NCI-H1092 treated with DMSO at 0.1 percent for 48 hours (cell line): ENCODE results near the gene AAMDC.

Source experiments
- DNase-seq: peaks from one replicate; lab custom pipeline; 2025; lab: John Stamatoyannopoulos, UW

AAMDC gene

GRCh38 chr11:77820565-77821348 lies at the start of gene AAMDC, which contains the start of gene RSF1:
Gene AAMDC (plus strand): TSS chr11:77821144. CDS start chr11:77842497, 21,353 bp downstream.
Gene RSF1 (minus strand): TSS chr11:77820722. CDS start chr11:77820714, 8 bp downstream.
- DNase-seq: peak; percentile 99

DNA sequence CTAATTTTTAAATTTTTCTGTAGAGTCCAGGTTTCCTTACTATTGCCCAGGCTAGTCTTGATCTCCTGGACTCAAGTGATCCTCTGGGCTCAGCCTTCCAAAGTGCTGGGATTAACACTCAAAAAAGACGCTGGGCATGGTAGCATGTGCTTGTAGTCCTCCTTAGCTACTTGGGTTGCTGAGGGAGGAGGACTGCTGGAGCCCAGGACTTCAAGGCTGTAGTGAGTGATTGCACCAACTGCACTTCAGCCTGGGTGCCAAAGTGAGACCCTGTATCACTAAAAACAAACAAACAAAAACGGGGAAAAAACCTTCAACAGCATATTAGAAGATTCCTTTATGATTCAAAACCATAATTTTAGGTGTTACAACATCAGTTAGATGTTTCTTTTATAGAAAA lies 45.0 kb upstream of the AAMDC start:
- DNase-seq: no peak

- DNase-seq: peak; percentile 34
These were observed 44.5 kb upstream of the AAMDC start for GRCh38 chr11:77776455-77776854.

- no peak for DNase-seq
These were observed 42.8 kb upstream of the AAMDC start for GRCh38 chr11:77778118-77778517.

DNA sequence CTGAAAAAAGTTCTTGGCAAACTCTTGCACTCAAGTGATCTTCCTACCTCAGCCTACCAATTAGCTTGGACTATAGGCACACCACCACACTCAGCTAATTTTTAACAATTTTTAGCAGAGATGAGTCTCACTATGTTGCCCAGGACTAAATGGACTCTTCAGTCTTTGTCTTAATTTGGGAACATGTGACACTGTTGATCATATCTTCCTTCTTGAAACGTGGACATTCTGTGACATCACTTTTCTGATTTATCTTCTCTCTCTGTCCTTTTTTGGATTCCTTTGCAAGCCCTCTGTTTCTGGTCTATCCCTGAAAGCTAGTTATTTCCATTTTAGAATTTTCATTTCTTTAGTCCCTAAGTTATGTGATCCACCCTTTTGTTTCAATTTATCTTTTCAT lies 42.4 kb upstream of the AAMDC start:
- no peak for DNase-seq

DNA sequence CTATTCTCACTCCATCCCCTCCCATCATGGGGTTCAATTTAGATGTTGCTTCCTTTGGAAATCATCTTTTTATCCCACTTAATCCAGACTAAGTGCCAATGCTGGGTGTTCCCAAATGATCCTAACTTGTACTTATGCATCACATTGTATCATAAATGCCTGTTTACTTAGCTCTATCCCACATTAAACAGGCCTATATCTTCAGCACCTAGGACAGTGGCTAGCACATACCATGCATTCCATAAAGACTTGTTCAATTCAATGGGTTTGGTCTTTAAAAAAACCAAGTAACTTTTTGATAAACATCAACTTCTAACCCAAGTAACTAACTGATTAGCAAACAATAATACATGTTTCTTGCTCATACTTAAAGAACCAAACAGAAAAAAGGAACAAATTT lies 41.0 kb upstream of the AAMDC start:
- DNase-seq: no peak

- no peak for DNase-seq
These were observed 37.9 kb upstream of the AAMDC start for GRCh38 chr11:77783025-77783424.

- DNase-seq: no peak
These were observed 36.4 kb upstream of the AAMDC start for GRCh38 chr11:77784572-77784971.

GRCh38 chr11:77789061-77789730 lies 31.7 kb upstream of the AAMDC start:
- DNase-seq: no peak

DNA sequence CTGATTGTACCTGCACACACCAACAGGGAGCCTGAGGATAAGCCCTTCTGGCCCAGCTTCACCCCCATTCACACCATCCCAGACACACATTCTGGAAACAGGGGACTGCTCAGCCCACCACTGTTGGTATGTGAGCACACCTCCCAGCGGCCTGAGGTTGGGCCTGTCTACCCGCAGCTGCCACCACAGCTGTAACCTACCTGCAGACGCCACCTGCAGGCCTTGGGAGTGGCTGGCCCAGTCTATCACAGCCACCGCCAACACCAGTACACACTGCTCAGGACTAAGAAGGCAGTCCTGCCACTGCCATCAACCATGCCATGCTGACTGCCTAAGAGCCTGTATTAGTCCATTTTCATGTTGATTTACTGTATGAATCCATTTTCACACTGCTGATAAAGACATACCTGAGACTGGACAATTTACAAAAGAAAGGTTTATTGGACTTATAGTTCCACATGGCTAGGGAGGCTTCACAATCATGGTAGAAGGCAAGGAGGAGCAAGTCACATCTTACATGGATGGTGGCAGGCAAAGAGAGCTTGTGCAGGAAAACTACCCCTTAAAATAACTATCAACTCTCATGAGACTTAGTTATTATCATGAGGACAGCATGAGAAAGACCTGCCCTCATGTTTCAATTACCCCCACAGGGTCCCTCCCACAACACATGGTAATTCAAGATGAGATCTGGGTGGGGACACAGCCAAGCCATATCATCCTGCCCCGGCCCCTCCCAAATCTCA lies 31.0 kb upstream of the AAMDC start:
- no peak for DNase-seq

GRCh38 chr11:77791301-77791700 lies 29.6 kb upstream of the AAMDC start:
- no peak for DNase-seq

DNA sequence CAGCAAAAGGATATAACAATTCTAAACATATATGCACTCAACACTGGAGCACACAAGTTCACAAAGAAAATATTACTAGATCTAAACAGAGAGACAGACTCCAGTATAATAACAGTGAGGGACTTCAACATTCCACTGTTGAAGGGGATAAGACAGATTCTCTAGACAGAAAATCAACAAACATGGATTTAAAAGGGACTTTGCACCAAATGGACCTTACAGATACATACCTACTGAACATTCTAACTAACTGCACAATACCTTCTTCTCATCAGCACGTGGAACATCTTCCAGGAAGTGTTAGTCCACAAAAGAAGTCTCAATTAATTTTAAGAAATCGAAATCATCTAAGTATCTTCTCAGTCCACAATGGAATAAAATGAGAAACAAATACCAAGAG lies 27.0 kb upstream of the AAMDC start:
- DNase-seq: no peak

- DNase-seq: no peak
These were observed 21.6 kb upstream of the AAMDC start for GRCh38 chr11:77799338-77799737.

- DNase-seq: no peak
These were observed 20.5 kb upstream of the AAMDC start for GRCh38 chr11:77800449-77800848.

DNA sequence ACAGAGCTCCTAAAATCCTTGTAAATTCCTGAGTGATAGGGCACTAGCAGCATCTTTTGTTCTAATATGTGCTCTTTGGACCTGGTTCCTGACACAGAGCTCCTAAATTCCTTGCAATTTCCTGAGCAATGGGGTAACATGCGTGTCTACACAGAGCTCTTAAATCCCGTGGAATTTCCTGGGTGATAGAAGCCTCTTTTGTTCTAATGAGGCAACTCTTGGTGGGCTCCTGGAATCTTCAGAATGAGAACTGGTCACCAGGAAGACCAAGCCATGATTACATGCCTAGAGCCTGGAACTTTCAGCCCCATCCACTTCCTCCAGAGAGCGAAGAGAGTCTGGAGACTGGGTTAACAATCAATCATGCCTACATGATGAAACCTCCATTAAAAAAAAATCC lies 19.5 kb upstream of the AAMDC start:
- no peak for DNase-seq

DNA sequence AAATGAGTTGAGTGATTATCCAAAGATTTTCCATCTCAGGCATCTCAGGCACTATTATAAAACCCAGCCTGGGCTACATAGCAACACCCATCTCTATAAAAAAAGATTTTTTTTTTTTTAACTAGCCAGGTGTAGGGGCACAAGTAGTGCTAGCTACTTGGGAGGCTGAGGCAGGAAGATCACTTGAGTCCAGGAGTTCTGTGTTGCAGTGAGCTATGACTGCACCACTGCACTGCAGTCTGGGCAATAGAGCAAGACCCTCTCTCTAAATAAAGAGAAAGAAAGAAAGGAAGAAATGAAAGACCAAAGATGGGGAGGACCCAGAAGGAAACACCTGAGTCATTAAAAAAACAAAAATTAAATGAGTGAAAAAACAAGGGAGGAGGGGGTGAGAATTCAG lies 14.5 kb upstream of the AAMDC start:
- DNase-seq: no peak

GRCh38 chr11:77806993-77807392 lies 14.0 kb upstream of the AAMDC start:
- DNase-seq: no peak

DNA sequence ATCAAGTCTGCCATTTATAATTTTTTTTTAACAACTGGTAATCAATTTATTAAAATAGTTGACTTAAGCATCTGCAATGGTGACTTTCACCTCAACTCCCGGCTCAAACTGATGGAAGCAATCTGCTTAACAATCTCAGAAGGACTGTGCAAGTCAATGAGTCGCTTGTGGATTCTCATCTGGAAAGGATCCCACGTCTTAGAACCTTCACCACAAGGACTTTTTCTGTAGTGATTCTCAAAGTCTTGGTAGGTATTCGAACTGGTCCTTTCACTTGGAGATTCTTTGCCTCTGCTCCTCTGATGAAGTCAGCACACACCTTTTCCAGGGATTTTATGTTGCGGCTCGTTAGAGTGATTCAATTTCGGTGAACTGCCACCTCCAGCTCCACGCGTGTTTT lies 7.7 kb upstream of the AAMDC start:
- no peak for DNase-seq

DNA sequence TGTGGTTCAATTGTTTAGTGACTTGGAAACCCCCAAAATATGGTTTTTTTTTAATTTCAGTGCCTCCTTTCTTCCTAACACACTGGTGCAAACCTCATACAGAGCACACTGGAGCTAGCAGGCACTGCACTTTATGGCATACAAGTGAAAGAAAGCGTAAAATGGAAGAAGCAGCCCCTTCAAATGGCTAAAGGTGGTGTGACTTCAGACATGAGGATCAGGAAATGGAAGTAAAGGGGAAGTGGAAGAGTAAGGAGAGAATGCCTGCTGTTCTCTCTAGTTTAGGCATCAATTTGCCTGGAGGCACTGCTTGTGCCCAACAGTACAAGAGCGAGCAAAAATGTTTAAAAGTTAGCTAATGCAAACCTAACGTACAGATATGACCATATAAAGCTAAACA lies 6.1 kb upstream of the AAMDC start:
- DNase-seq: no peak

GRCh38 chr11:77815459-77815858 lies 5.5 kb upstream of the AAMDC start:
- no peak for DNase-seq

DNA sequence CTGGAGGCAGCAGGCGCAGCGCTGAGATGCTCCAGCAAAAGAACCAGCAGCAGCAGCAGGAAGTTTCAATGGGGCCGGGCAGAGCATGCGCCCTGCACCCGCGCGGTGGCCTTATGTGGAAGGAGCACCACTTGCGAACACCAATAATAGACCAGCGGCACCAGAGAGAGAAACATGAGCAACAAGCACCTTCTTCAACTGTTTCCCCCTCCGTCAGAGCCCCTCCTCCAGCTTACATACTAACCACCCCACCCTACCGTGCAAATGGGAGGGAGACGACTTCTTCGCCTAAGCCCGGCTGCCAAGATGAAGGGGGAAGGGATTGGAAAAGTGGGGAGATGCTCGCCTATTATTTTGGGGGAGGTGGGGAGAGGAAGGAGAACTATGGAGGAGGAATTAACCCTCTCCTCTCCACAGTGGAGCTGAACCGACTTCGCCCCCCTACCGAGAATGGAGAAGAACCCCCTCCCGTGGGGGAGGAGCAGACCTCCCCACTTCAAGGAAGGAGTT lies 1.5 kb upstream of the AAMDC start:
- peak; percentile 93 for DNase-seq

- peak; percentile 69 for DNase-seq
These were observed 901 bp upstream of the AAMDC start for GRCh38 chr11:77819921-77820564.
